Mucosa of descending colon (tissue), 3 donors: ENCODE data around the gene FBXL7. TPM values are rescaled to one million over a fixed set of nuclear protein-coding genes. Genes with fewer than 3 reads are reported as not detected.

Experiments used
- ATAC-seq: fragments of 200-7000 bp; cut with Tn5 transposase; one replicate; pipeline ENCODE4 v1.9.1; 2020; ENCODE audit warnings: mild to moderate bottlenecking, moderate library complexity
- DNase-seq, 3 donors: peaks; one replicate each; pipeline ENCODE4 v3.0.0-alpha.2; 2020
- H3K36me3 ChIP-seq: fragments of 200-600 bp; one replicate; pipeline ENCODE4 v1.8.0; 2021; ENCODE audit warnings: low read depth, mild to moderate bottlenecking
- H3K4me1 ChIP-seq: fragments of 200-600 bp; one replicate; pipeline ENCODE4 v1.8.0; 2021; ENCODE audit warnings: low read depth, mild to moderate bottlenecking
- H3K4me3 ChIP-seq: fragments of 200-600 bp; one replicate; pipeline ENCODE4 v1.8.0; 2021; ENCODE audit warnings: mild to moderate bottlenecking
- H3K9me3 ChIP-seq: fragments of 200-600 bp; one replicate; pipeline ENCODE4 v1.8.0; 2021; ENCODE audit warnings: mild to moderate bottlenecking
- CTCF ChIP-seq: fragments of 200-600 bp; IDR thresholded peaks from one replicate; pipeline ENCODE4 v1.8.0; 2022; ENCODE audit warnings: antibody characterized with exemption, mild to moderate bottlenecking
- intact Hi-C, 2 donors: fragments of 100-400 bp; cut with DNase I in 1 of 2; cut with micrococcal nuclease in 1 of 2; formaldehyde crosslinking; loops; one replicate each; pipeline versions ENCODE4 v1.11.0 to v1.11.1; 2022; cut with DNase I, micrococcal nuclease
- total RNA-seq, 3 donors: library from RNA; stranded (reverse); fragmentation: NEBNext Ultra II Directional in 2 of 3; extraction: Animal tissue kit (Norgen Biotek cat#: 25700) in 2 of 3; gene quantifications; one replicate each; pipeline versions ENCODE4 v1.2.1 to v1.2.4, GENCODE V29; 2021 to 2023
- donor health status: DM: no; HTN: no; CAD: no; lungs with moderate emphysema.
- donor health status: DM: no; HTN: no; CAD: no.
- donor health status: DM: no; HTN: yes; CAD: no.

Gene FBXL7
- total RNA-seq, 3 donors from 2014 or later: 1.6 to 21.4 (median 3.4) TPM

- Histone ChIP-seq H3K4me1 (no peaks in the 10 kb centered on the region), H3K36me3 (no peaks in the 10 kb centered on the region), H3K9me3 (no peaks in the 10 kb centered on the region), H3K4me3 (no peak overlapping the region)
- intact Hi-C loops: no loop called here
- ATAC-seq: no peak
- no peak for DNase-seq
- TF ChIP-seq CTCF: no peak
Observed at GRCh38 chr5:15570491-15570890, 70.5 kb downstream of the FBXL7 start.

GRCh38 chr5:15571081-15571480 lies 71.1 kb downstream of the FBXL7 start:
- Histone ChIP-seq H3K36me3 (no peaks in the 10 kb centered on the region), H3K9me3 (no peaks in the 10 kb centered on the region), H3K4me3 (no peak overlapping the region), H3K4me1 (no peaks in the 10 kb centered on the region)
- DNase-seq (no peak), ATAC-seq (no peak)
- no peak for TF ChIP-seq CTCF
- intact Hi-C loops: no loop called here

- intact Hi-C loops: no loop called here
- Histone ChIP-seq H3K9me3 (no peaks in the 10 kb centered on the region), H3K36me3 (no peaks in the 10 kb centered on the region), H3K4me1 (no peaks in the 10 kb centered on the region), H3K4me3 (no peak overlapping the region)
- ATAC-seq (no peak), DNase-seq (no peak)
- TF ChIP-seq CTCF: no peak
Observed at GRCh38 chr5:15571618-15572017, 71.6 kb downstream of the FBXL7 start.

GRCh38 chr5:15573590-15573989 lies 73.6 kb downstream of the FBXL7 start:
- ATAC-seq: no peak
- no peaks in the 10 kb centered on the region for H3K4me1 ChIP-seq
- H3K9me3 ChIP-seq: no peaks in the 10 kb centered on the region
- intact Hi-C loops: no loop called here
- DNase-seq: no peak
- TF ChIP-seq CTCF: no peak
- H3K36me3 ChIP-seq: no peaks in the 10 kb centered on the region
- no peak overlapping the region for H3K4me3 ChIP-seq

- DNase-seq (no peak), ATAC-seq (no peak)
- intact Hi-C loops: no loop called here
- no peak for TF ChIP-seq CTCF
- Histone ChIP-seq H3K4me3 (no peak overlapping the region), H3K9me3 (no peaks in the 10 kb centered on the region), H3K36me3 (no peaks in the 10 kb centered on the region), H3K4me1 (no peaks in the 10 kb centered on the region)
Observed at GRCh38 chr5:15574128-15574527, 74.1 kb downstream of the FBXL7 start.

- ATAC-seq: no peak
- no peaks in the 10 kb centered on the region for H3K9me3 ChIP-seq
- no peak for DNase-seq
- intact Hi-C loops: no loop called here
- TF ChIP-seq CTCF: no peak
- no peaks in the 10 kb centered on the region for H3K36me3 ChIP-seq
- no peaks in the 10 kb centered on the region for H3K4me1 ChIP-seq
- no peak overlapping the region for H3K4me3 ChIP-seq
Observed at GRCh38 chr5:15574806-15575325, 74.9 kb downstream of the FBXL7 start.
